Inferior parietal cortex (tissue), 1 donor: Measurements from ENCODE around the gene DIS3L2.
"Not testable (repeated sequence)": the region's sequence is repeated elsewhere in the genome, so short reads cannot be mapped to it uniquely, and the experiment has no call there.

ENCODE experiments used
- DNase-seq: peaks from one replicate; pipeline ENCODE4 v3.0.0-alpha.2; 2016; ENCODE audit errors: extremely low spot score

Gene DIS3L2

GRCh38 chr2:231928901-231929725, 32.4 kb upstream of the DIS3L2 start:
- DNase-seq: no peak

- DNase-seq: no peak
These were observed 31.4 kb upstream of the DIS3L2 start for GRCh38 chr2:231929961-231930592.

- DNase-seq: no peak
These were observed 30.8 kb upstream of the DIS3L2 start for GRCh38 chr2:231930593-231931281.

GRCh38 chr2:231931481-231931915, 30.0 kb upstream of the DIS3L2 start:
- no peak for DNase-seq

- no peak for DNase-seq
These were observed 28.9 kb upstream of the DIS3L2 start for GRCh38 chr2:231932711-231932970.

GRCh38 chr2:231932985-231933915, 28.3 kb upstream of the DIS3L2 start:
- no peak for DNase-seq

GRCh38 chr2:231933916-231934401, 27.6 kb upstream of the DIS3L2 start:
- no peak for DNase-seq

- DNase-seq: no peak
These were observed 26.9 kb upstream of the DIS3L2 start for GRCh38 chr2:231934441-231935206.

GRCh38 chr2:231935207-231935524, 26.3 kb upstream of the DIS3L2 start:
- no peak for DNase-seq

- DNase-seq: no peak
These were observed 25.7 kb upstream of the DIS3L2 start for GRCh38 chr2:231935815-231936214.

GRCh38 chr2:231936491-231936890, 25.0 kb upstream of the DIS3L2 start:
- no peak for DNase-seq

- DNase-seq: no peak
These were observed 24.5 kb upstream of the DIS3L2 start for GRCh38 chr2:231937057-231937456.

- no peak for DNase-seq
These were observed 22.5 kb upstream of the DIS3L2 start for GRCh38 chr2:231939022-231939421.

GRCh38 chr2:231940795-231941194, 20.7 kb upstream of the DIS3L2 start:
- DNase-seq: no peak

- DNase-seq: no peak
These were observed 19.8 kb upstream of the DIS3L2 start for GRCh38 chr2:231941673-231942072.

GRCh38 chr2:231942180-231942579, 19.3 kb upstream of the DIS3L2 start:
- no peak for DNase-seq

- DNase-seq: no peak
These were observed 15.2 kb upstream of the DIS3L2 start for GRCh38 chr2:231946241-231946814.

GRCh38 chr2:231947112-231947511, 14.4 kb upstream of the DIS3L2 start:
- not testable (repeated sequence) for DNase-seq

- DNase-seq: no peak
These were observed 13.8 kb upstream of the DIS3L2 start for GRCh38 chr2:231947694-231948093.

- DNase-seq: no peak
These were observed 10.0 kb upstream of the DIS3L2 start for GRCh38 chr2:231951452-231952035.
